Testis (tissue), 3 donors: ENCODE measurements around the gene EXOC3L2. TPM values are rescaled to one million over a fixed set of nuclear protein-coding genes. Genes with fewer than 3 reads are reported as not detected.
A peak's percentile ranks its signal among the peaks of the same experiment; 100 is the strongest.

Experiments
- DNase-seq: peaks from one replicate; pipeline ENCODE4 v3.0.0-alpha.2; 2019
- H3K27ac ChIP-seq, 2 donors: fragments of 200-600 bp; sonication (generic); one replicate each; pipeline ENCODE4 v1.5.1; 2019
- H3K27me3 ChIP-seq: fragments of 200-600 bp; sonication (generic); one replicate; pipeline ENCODE4 v1.5.1; 2019
- H3K36me3 ChIP-seq: fragments of 200-600 bp; sonication (generic); one replicate; pipeline ENCODE4 v1.5.1; 2017; ENCODE audit warnings: low read depth; ENCODE audit errors: missing control alignments
- H3K4me1 ChIP-seq: fragments of 200-600 bp; sonication (generic); one replicate; pipeline ENCODE4 v1.5.1; 2019
- H3K4me3 ChIP-seq, 2 donors: fragments of 200-600 bp; sonication (generic); one replicate each; pipeline ENCODE4 v1.5.1; 2017 to 2019
- H3K9me3 ChIP-seq: fragments of 200-600 bp; sonication (generic); one replicate; pipeline ENCODE4 v1.5.1; 2017
- CTCF ChIP-seq, 3 experiments: fragments of 450-650 bp in 2 of 3; fragments of 200-600 bp in 1 of 3; sonication (generic) in 1 of 3; IDR thresholded peaks; one replicate each; pipeline ENCODE4 v1.5.1; 2016 to 2019; ENCODE audit warnings: antibody characterized with exemption in 3 of 3, mild to moderate bottlenecking in 2 of 3, moderate library complexity in 1 of 3
- POLR2A ChIP-seq: fragments of 450-650 bp; IDR thresholded peaks from one replicate; pipeline ENCODE4 v1.6.1; 2017; ENCODE audit warnings: antibody characterized with exemption, mild to moderate bottlenecking, moderate library complexity
- WGBS, 2 donors: methylation state at CpG; one replicate each; pipeline ENCODE4 v1.1.5; 2018; 5-methylcytosine and 5-hydroxymethylcytosine counted together
- intact Hi-C: fragments of 100-400 bp; cut with DNase I; formaldehyde crosslinking; loops from one replicate; pipeline ENCODE4 v1.15.1; 2023; ENCODE audit warnings: low total_unique reads
- polyA plus RNA-seq: library from polyadenylated mRNA; stranded (reverse); fragments of 350-450 nt; fragmentation: Illumina TruSeq; extraction: RNeasy Lipid Tissue Mini Kit (QIAGEN cat#74804); gene quantifications from one replicate; pipeline ENCODE4 v1.2.3, GENCODE V29; 2014; ENCODE audit warnings: low read depth, low replicate concordance; ENCODE audit not compliant: insufficient read depth
- total RNA-seq, 2 donors: library from RNA; depleted of rRNA; stranded (reverse); fragments of >200 nt; gene quantifications; one replicate each; pipeline ENCODE4 v1.2.3, GENCODE V29; 2016

EXOC3L2 gene
- total and polyA plus RNA-seq, 3 donors from 2014 or later = 7.4 to 30.2 (median 29.5) TPM

- TF ChIP-seq POLR2A (no peak), CTCF (IDR thresholded peaks at IDR 0.05) (no peak)
- DNase-seq = no peak
- no peaks in the 10 kb centered on the region for H3K27me3 ChIP-seq
- H3K36me3 ChIP-seq = no peaks in the 10 kb centered on the region
- intact Hi-C loops = no loop called here
- no peak overlapping the region for H3K27ac ChIP-seq
- no peaks in the 10 kb centered on the region for H3K9me3 ChIP-seq
- H3K4me3 ChIP-seq = no peak overlapping the region
- 92 to 94% methylated on average over 9 to 12 of the region's 19 CpGs for WGBS, 2 donors
- peaks cover 43% of the 10 kb centered on the region for H3K4me1 ChIP-seq
Observed at GRCh38 chr19:45258862-45259261, 13.7 kb upstream of the EXOC3L2 start.

- Histone ChIP-seq H3K9me3 (no peaks in the 10 kb centered on the region), H3K36me3 (no peaks in the 10 kb centered on the region), H3K4me3 (no peak overlapping the region), H3K27ac (no peak overlapping the region), H3K27me3 (no peaks in the 10 kb centered on the region), H3K4me1 (peaks cover 54% of the 10 kb centered on the region)
- 92 to 94% methylated on average over 4 of the region's 4 CpGs for WGBS, 2 donors
- no peak for DNase-seq
- TF ChIP-seq CTCF (IDR thresholded peaks at IDR 0.05) (no peak), POLR2A (no peak)
- intact Hi-C loops = no loop called here
Observed at GRCh38 chr19:45256836-45257235, 11.6 kb upstream of the EXOC3L2 start.

- 41 to 60% methylated on average over 9 of the region's 9 CpGs for whole genome bisulfite sequencing, 2 donors
- Histone ChIP-seq H3K36me3 (no peaks in the 10 kb centered on the region), H3K4me3 (no peak overlapping the region), H3K9me3 (no peaks in the 10 kb centered on the region), H3K27ac (peak overlapping the region in 1 of 2 donors; percentile 55), H3K4me1 (peaks cover 49% of the 10 kb centered on the region), H3K27me3 (no peaks in the 10 kb centered on the region)
- TF ChIP-seq CTCF (IDR thresholded peaks at IDR 0.05) (no peak), POLR2A (no peak)
- peak; percentile 86 for DNase-seq
- intact Hi-C loops = no loop called here
Observed at GRCh38 chr19:45255611-45256157, 10.5 kb upstream of the EXOC3L2 start.

- no peak overlapping the region for H3K4me3 ChIP-seq
- TF ChIP-seq CTCF (IDR thresholded peaks at IDR 0.05) = peak in 1 of 3 experiments; percentile 7
- no peak for TF ChIP-seq POLR2A
- H3K27me3 ChIP-seq = no peaks in the 10 kb centered on the region
- no peaks in the 10 kb centered on the region for H3K9me3 ChIP-seq
- H3K4me1 ChIP-seq = peaks cover 49% of the 10 kb centered on the region
- intact Hi-C loops = no loop called here
- DNase-seq = no peak
- H3K27ac ChIP-seq = peak overlapping the region in 1 of 2 donors; percentile 37
- no peaks in the 10 kb centered on the region for H3K36me3 ChIP-seq
- 46 to 64% methylated on average over 6 to 10 of the region's 11 CpGs for WGBS, 2 donors
Observed at GRCh38 chr19:45254044-45254531, 8.9 kb upstream of the EXOC3L2 start.

- H3K27ac ChIP-seq = peak overlapping the region; percentile 86 to 97
- WGBS, 2 donors = 45 to 68% methylated on average over 12 of the region's 12 CpGs
- H3K36me3 ChIP-seq = no peaks in the 10 kb centered on the region
- no peak for DNase-seq
- no peaks in the 10 kb centered on the region for H3K27me3 ChIP-seq
- H3K9me3 ChIP-seq = no peaks in the 10 kb centered on the region
- TF ChIP-seq CTCF (IDR thresholded peaks at IDR 0.05) (no peak), POLR2A (no peak)
- peaks cover 49% of the 10 kb centered on the region for H3K4me1 ChIP-seq
- intact Hi-C loops = no loop called here
- no peak overlapping the region for H3K4me3 ChIP-seq
Observed at GRCh38 chr19:45253396-45254027, 8.3 kb upstream of the EXOC3L2 start.
